SK-N-SH treated with all-trans-retinoic acid at 6 μM for 48 hours (cell line): ENCODE measurements around the gene CLSTN2.

Source experiments
- BACH2 ChIP-seq: fragments of 250-450 bp; sonication (Bioruptor Pico); IDR thresholded peaks from 2 replicates; pipeline ENCODE4 v1.9.0; 2021; ENCODE audit warnings: mild to moderate bottlenecking, borderline replicate concordance
- OSR1 ChIP-seq: fragments of 250-450 bp; sonication (Bioruptor Pico); IDR thresholded peaks from 2 replicates; pipeline ENCODE4 v1.8.0; 2022; ENCODE audit warnings: moderate library complexity, mild to moderate bottlenecking, inconsistent platforms
- PATZ1 ChIP-seq: fragments of 250-450 bp; sonication (Bioruptor Pico); IDR thresholded peaks from 2 replicates; pipeline ENCODE4 v1.8.0; 2020; ENCODE audit warnings: mild to moderate bottlenecking, moderate library complexity, borderline replicate concordance
- PPARA ChIP-seq: fragments of 250-450 bp; sonication (Bioruptor Pico); IDR thresholded peaks from 2 replicates; pipeline ENCODE4 v1.5.0; 2020; ENCODE audit warnings: mild to moderate bottlenecking, borderline replicate concordance
- ZNF8 ChIP-seq: fragments of 450-650 bp; formaldehyde crosslinking; IDR thresholded peaks from 2 replicates; pipeline ENCODE4 v1.5.0; 2020; ENCODE audit warnings: mild to moderate bottlenecking, moderate library complexity

- TF ChIP-seq OSR1 (no peak), PPARA (CRISPR knock-in tag) (no peak), PATZ1 (CRISPR knock-in tag) (no peak), ZNF8 (CRISPR knock-in tag) (no peak), BACH2 (CRISPR knock-in tag) (no peak)
These were observed 25.2 kb upstream of the CLSTN2 start for GRCh38 chr3:139909811-139910210.
